ENCODE data around the gene HSD17B2.
"Not testable (repeated sequence)": the region's sequence is repeated elsewhere in the genome, so short reads cannot be mapped to it uniquely, and the experiment has no call there.

The HSD17B2 gene

GRCh38 chr16:82136956-82137821 lies 102.1 kb downstream of the HSD17B2 start:
- no peak for DNase-seq

- no peak for DNase-seq
These were observed 102.7 kb downstream of the HSD17B2 start for GRCh38 chr16:82137822-82138167.

- DNase-seq: no peak
These were observed 103.6 kb downstream of the HSD17B2 start for GRCh38 chr16:82138478-82139285.

GRCh38 chr16:82139286-82139571 lies 104.2 kb downstream of the HSD17B2 start:
- not testable (repeated sequence) for DNase-seq

GRCh38 chr16:82146556-82146955 lies 111.5 kb downstream of the HSD17B2 start:
- DNase-seq: no peak

GRCh38 chr16:82146957-82147356 lies 111.9 kb downstream of the HSD17B2 start:
- no peak for DNase-seq

GRCh38 chr16:82147546-82147945 lies 112.5 kb downstream of the HSD17B2 start:
- no peak for DNase-seq

Data from NCI-H446 (cell line).